DOHH2 (cell line): ENCODE measurements around the gene GNG10.

ENCODE experiments used
- H3F3A ChIP-seq: fragments of 200-600 bp; sonication (generic), shearing (Covaris generic); 2 replicates; pipeline ENCODE4 v1.6.0; 2016; ENCODE audit warnings: antibody characterized with exemption, mild to moderate bottlenecking; ENCODE audit not compliant: control insufficient read depth, insufficient read depth
- H3K27ac ChIP-seq: fragments of 200-600 bp; sonication (generic); 2 replicates; pipeline ENCODE4 v1.5.1; 2014; ENCODE audit warnings: low read depth, mild to moderate bottlenecking, low read length, moderate library complexity
- H3K27me3 ChIP-seq: fragments of 200-600 bp; sonication (generic); 2 replicates; pipeline ENCODE4 v1.6.1; 2014; ENCODE audit warnings: mild to moderate bottlenecking, low read length, mixed read lengths; ENCODE audit not compliant: control insufficient read depth
- H3K36me3 ChIP-seq: fragments of 200-600 bp; sonication (generic); 2 replicates; pipeline ENCODE4 v1.6.1; 2014; ENCODE audit warnings: mild to moderate bottlenecking, low read length, moderate library complexity, mixed read lengths; ENCODE audit not compliant: control insufficient read depth
- H3K4me1 ChIP-seq: fragments of 200-600 bp; sonication (generic); 2 replicates; pipeline ENCODE4 v1.6.1; 2014; ENCODE audit warnings: mild to moderate bottlenecking, low read length, mixed read lengths; ENCODE audit not compliant: control insufficient read depth
- H3K4me2 ChIP-seq: fragments of 200-600 bp; sonication (generic); 2 replicates; pipeline ENCODE4 v1.6.0; 2014; ENCODE audit warnings: mild to moderate bottlenecking, low read length, moderate library complexity
- H3K4me3 ChIP-seq: fragments of 200-600 bp; sonication (generic); 2 replicates; pipeline ENCODE4 v1.5.1; 2014; ENCODE audit warnings: mild to moderate bottlenecking, low read length, mixed read lengths
- H3K79me2 ChIP-seq: fragments of 200-600 bp; sonication (generic); 2 replicates; pipeline ENCODE4 v1.6.1; 2014; ENCODE audit warnings: mild to moderate bottlenecking, low read length, mixed read lengths; ENCODE audit not compliant: control insufficient read depth
- H3K9me2 ChIP-seq: fragments of 200-600 bp; sonication (generic); replicated peaks from 2 replicates; pipeline ENCODE4 v1.6.1; 2014; ENCODE audit warnings: mild to moderate bottlenecking, low read length, mixed read lengths; ENCODE audit not compliant: control insufficient read depth
- H3K9me3 ChIP-seq: fragments of 200-600 bp; sonication (generic); 2 replicates; pipeline ENCODE4 v1.6.1; 2014; ENCODE audit warnings: antibody characterized with exemption, low read length, mixed read lengths; ENCODE audit not compliant: control insufficient read depth, insufficient read depth
- H4K20me1 ChIP-seq: fragments of 200-600 bp; sonication (generic); 2 replicates; pipeline ENCODE4 v1.6.0; 2014; ENCODE audit warnings: low read depth, mild to moderate bottlenecking, antibody characterized with exemption, low read length, moderate library complexity; ENCODE audit not compliant: control insufficient read depth, insufficient read depth
- EZH2phosphoT487 ChIP-seq: fragments of 200-600 bp; sonication (generic); IDR thresholded peaks from 2 replicates; pipeline ENCODE4 v1.6.1; 2017; ENCODE audit warnings: borderline replicate concordance, mild to moderate bottlenecking, antibody characterized with exemption, low read length, moderate library complexity, mixed read lengths
- TF ChIP-seq, protein P1 (sequence below): fragments of 200-600 bp; sonication (generic); IDR thresholded peaks from one replicate; pipeline ENCODE4 v1.5.1; 2014; ENCODE audit warnings: antibody characterized with exemption, mild to moderate bottlenecking, low read depth, low read length; ENCODE audit not compliant: poor library complexity, severe bottlenecking

GNG10 gene

GRCh38 chr9:111631214-111631971 lies 30.0 kb upstream of the GNG10 start, which contains the start of gene DNAJC25:
TSS of gene DNAJC25 (plus strand) at chr9:111631334. CDS start at chr9:111631408, 74 bp downstream.
- TF ChIP-seq, protein P1, sequence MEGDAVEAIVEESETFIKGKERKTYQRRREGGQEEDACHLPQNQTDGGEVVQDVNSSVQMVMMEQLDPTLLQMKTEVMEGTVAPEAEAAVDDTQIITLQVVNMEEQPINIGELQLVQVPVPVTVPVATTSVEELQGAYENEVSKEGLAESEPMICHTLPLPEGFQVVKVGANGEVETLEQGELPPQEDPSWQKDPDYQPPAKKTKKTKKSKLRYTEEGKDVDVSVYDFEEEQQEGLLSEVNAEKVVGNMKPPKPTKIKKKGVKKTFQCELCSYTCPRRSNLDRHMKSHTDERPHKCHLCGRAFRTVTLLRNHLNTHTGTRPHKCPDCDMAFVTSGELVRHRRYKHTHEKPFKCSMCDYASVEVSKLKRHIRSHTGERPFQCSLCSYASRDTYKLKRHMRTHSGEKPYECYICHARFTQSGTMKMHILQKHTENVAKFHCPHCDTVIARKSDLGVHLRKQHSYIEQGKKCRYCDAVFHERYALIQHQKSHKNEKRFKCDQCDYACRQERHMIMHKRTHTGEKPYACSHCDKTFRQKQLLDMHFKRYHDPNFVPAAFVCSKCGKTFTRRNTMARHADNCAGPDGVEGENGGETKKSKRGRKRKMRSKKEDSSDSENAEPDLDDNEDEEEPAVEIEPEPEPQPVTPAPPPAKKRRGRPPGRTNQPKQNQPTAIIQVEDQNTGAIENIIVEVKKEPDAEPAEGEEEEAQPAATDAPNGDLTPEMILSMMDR: no peak
- TF ChIP-seq EZH2phosphoT487: no peak
- H3K4me2 ChIP-seq: peak within 1 kb of the TSS; percentile 90
- no peaks in the 10 kb centered on the region for H3K9me3 ChIP-seq
- H3K36me3 ChIP-seq: peaks cover 36% of the 10 kb centered on the region
- H3K27ac ChIP-seq: peak within 1 kb of the TSS; percentile 48
- H3F3A ChIP-seq: no peaks in the 10 kb centered on the region
- H4K20me1 ChIP-seq: peaks cover 13% of the 10 kb centered on the region; the same call in 1 of the 2 replicates
- H3K79me2 ChIP-seq: peaks cover 51% of the 10 kb centered on the region
- no peaks in the 10 kb centered on the region for H3K27me3 ChIP-seq
- peaks cover 27% of the 10 kb centered on the region for H3K4me1 ChIP-seq
- no peaks in the 10 kb centered on the region for H3K9me2 ChIP-seq
- peak within 1 kb of the TSS; percentile 88 for H3K4me3 ChIP-seq

GRCh38 chr9:111632060-111632459 lies 29.3 kb upstream of the GNG10 start:
- no peaks in the 10 kb centered on the region for H3F3A ChIP-seq
- peaks cover 41% of the 10 kb centered on the region for H3K36me3 ChIP-seq
- peak overlapping the region; percentile 84 for H3K4me2 ChIP-seq
- H3K9me3 ChIP-seq: no peaks in the 10 kb centered on the region
- H3K27ac ChIP-seq: peak overlapping the region; percentile 48
- H3K9me2 ChIP-seq: no peaks in the 10 kb centered on the region
- peaks cover 27% of the 10 kb centered on the region for H3K4me1 ChIP-seq
- H3K79me2 ChIP-seq: peaks cover 58% of the 10 kb centered on the region
- no peaks in the 10 kb centered on the region for H3K27me3 ChIP-seq
- H4K20me1 ChIP-seq: peaks cover 18% of the 10 kb centered on the region; the same call in 1 of the 2 replicates
- peak overlapping the region; percentile 88 for H3K4me3 ChIP-seq
- TF ChIP-seq, protein P1: no peak
- no peak for TF ChIP-seq EZH2phosphoT487

- Histone ChIP-seq H3F3A (no peaks in the 10 kb centered on the region), H4K20me1 (peaks cover 19% of the 10 kb centered on the region; the same call in 1 of the 2 replicates), H3K9me3 (no peaks in the 10 kb centered on the region), H3K4me2 (peak overlapping the region; percentile 84), H3K9me2 (no peaks in the 10 kb centered on the region), H3K79me2 (peaks cover 66% of the 10 kb centered on the region), H3K27ac (no peak overlapping the region), H3K4me1 (peaks cover 27% of the 10 kb centered on the region), H3K4me3 (peak overlapping the region; percentile 88), H3K27me3 (no peaks in the 10 kb centered on the region), H3K36me3 (peaks cover 43% of the 10 kb centered on the region)
- no peak for TF ChIP-seq EZH2phosphoT487
- TF ChIP-seq, protein P1: no peak
These were observed 28.6 kb upstream of the GNG10 start for GRCh38 chr9:111632695-111633388.
